Activated T-cell treated with anti-CD3 and anti-CD28 coated beads for 48 hours (primary cell): ENCODE data around the gene KAZN.

Experiments used
- DNase-seq: peaks from one replicate; pipeline ENCODE4 v3.0.0-alpha.2; 2020; ENCODE audit warnings: low read depth

Gene KAZN

GRCh38 chr1:14795589-14795988 is 197.1 kb downstream of the KAZN start:
- no peak for DNase-seq

DNA sequence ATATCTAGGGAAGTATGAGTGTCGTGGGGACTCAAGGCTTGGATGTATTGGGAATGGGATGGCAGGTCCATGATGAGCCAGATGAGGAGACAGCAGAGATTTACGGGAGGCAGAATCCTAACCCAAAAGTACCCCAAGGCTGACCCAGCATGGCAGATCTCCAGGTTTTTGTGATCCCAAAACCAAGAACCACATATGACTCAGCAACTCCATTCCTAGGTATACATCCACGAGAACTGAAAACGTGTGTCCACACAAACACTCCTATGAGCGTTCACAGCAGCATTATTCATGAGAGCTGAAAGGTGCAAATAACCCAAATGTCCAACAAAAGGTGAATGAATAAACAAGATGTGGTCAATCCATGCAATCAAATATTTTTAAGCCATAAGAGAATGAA is 201.5 kb downstream of the KAZN start:
- DNase-seq, result no peak

DNA sequence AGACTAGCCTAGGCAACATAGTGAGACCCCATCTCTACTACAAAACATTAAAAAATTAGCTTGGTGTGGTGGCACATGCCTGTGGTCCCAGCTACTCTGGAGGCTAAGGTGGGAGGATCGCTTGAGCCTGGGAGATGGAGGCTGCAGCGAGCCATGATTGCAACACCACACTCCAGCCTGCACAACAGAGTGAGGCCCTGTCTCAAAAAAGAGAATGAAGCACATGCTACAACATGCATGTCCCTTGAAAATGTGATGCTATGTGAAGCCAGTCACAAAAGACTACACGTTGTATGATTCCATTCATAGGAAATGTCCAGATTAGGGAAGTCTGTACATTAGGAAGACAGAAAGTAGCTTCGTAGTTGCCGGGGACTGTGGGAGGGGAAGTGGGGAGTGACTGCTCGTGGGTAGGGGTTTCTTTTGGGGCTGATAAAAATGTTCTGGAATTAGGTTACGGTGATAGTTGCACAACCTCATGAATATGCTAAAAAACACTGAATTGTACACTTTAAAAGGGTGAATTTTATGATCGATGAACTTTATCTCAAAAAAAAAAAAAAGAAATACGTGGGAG is 202.1 kb downstream of the KAZN start:
- no peak for DNase-seq

DNA sequence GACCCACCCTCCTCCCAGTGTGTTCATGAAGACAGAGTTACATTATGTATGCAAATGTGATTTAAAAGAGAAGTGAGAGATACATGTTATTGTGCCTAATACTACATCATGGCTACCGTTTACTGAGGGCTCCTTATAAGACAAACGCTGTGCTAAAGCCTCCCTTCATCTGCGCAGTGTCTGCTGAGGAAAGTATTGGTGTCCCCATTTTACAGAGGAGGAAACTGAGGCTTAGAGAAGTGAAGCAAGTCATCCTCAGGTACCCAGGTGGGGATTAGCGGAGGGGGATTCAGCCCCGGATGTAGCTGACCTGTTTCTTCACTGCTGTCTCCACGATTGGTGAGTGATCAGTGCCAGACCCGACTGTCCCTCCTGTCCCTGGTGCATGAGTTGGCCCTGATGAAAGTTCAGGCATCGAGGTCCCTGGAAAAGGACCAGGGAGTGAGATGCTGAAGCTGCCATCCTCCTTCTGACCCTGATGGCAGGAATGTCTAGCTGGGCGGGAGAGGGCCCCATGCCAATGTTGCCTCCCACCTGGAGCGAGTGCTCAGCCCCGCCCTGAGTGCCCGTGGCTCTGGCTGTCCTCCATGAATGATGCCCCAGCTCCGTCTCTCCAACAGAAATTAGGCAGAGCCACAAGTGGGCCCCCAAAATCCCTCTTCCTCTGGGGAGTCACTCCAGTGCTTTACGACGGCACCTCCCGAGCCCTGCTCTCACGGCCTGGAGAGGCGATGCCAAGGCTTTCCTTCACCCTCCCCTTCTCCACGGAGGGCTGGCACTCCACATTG is 204.7 kb downstream of the KAZN start:
- DNase-seq, result no peak

DNA sequence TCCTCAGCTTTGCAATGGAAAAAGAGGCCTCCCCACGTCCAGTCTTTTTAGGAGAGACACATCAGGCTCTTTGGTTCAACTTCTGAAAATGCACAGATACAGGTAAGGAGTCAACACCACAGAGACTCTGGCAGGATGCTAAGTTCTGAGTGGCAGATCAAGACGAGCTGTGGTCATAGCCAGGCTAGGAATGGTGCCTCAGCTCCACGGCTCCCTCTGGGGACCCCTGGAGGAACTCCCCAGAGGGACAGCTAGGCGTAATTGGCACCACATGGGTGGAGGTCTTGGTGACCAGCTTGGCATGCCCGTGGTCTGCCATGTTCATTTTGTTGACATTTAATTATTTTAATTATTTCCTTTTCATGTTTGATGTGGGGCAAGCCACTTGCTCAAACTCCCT is 206.1 kb downstream of the KAZN start:
- no peak for DNase-seq

DNA sequence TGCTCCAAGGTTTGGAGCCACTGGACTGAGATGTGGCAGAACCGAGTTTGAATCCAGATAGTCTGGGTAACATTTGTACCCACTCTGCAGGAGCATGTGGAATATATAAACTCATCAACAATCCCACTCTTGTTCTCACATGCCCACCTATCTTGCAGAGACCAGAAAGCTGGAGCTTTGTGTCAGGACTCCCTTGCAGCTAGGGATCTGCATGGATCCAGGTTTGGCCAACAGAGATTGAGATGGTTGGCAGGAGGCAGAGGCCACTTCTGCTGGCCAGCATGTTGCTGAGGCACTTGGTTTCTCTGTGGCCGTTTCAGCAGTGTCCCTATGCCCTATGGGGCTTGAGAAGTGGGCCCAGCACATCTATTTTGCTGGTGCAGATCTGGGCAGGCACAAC is 208.3 kb downstream of the KAZN start:
- no peak for DNase-seq

DNA sequence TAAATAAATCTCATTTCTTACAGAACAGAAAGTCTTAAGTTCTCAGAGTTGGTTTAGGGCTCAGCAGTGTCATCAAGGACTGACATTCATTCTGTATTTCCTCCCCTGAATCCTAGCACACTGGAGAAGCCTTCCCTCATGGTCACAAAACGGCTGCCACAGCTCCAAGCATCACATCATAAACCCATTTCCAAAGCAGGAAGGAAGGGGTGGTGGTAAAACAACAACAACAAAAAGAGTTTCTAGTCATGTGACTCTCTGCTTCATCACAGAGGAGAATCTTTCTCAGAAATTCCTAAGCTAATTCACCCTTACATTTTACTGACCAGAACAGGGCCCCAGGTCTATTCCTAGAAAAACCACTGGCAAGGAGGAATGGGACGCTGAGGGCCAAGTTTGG is 210.3 kb downstream of the KAZN start:
- DNase-seq, result no peak

DNA sequence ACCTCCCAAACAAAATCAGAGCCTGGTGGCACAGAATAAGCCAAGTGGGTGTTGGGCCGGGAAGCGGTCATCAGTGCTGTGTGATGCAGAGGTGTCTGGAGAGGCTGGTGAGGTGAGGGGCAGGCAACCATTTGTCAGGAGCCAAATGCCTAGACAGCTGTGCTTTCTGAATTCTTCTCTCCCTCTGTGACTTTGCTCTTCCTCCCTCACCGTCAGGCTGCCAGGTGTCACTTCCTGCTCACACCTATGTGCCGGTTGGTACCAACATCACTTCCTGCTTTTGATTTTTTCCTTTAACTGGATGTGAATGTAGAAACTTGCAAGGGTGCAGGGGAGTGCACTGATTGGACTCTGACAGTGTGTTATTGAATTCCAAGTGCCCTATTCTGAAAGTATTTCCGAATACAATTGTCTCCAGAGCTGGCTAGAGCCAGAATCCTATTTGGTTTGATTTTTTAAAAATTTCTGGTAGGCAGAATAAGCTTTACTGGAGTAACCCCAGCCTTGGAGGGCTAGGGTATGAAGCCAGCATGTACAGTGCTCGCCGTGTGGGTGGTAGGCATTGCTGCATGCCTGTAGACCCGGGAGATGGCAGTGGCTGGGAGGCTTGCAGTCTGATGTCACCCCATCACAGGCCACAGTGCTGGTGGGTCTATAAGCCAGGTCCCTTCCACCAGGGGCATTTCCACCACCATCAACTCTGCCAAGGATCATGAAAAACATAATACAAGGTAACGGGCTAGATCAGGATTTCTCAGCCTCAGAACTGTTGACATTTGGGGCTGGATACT is 210.9 kb downstream of the KAZN start:
- DNase-seq, result no peak

DNA sequence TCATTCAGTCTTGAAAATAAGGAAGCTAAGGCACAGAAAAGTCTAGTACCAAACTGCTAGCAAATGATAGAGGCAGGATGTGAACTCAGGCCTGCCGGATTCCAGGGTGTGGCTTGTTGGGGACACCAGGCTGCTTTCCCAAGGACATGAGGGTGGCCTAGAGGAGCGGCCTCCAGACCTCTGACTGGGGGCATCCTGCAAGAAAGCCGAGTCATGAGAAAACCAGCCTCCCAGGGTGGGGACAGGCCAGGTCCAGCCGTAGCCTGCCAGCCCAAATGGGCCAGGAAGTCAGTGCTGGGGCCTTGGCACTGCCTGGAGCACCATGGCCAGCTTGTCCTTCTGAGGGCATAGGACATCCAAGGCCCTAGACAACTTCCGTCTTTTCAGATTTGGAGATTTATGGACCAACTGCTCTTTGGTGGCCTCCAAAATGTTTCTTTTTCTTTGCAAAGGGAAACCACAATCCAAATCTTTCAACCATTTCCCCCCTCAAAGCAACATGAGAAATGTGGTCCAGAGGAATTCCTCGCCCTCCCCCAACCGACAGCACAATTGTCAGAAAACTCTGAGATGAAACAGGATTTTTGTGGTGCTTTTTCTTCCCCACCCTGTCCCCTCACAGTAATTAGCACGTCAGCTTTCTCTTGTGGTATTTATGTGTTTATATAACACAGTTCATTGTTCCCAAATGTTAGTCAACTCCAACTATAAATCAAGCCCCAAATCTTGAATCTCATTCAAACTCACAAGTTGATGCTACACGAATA is 212.3 kb downstream of the KAZN start:
- no peak for DNase-seq

GRCh38 chr1:14811573-14811972 is 213.1 kb downstream of the KAZN start:
- DNase-seq, result no peak

GRCh38 chr1:14812189-14812588 is 213.7 kb downstream of the KAZN start:
- no peak for DNase-seq

DNA sequence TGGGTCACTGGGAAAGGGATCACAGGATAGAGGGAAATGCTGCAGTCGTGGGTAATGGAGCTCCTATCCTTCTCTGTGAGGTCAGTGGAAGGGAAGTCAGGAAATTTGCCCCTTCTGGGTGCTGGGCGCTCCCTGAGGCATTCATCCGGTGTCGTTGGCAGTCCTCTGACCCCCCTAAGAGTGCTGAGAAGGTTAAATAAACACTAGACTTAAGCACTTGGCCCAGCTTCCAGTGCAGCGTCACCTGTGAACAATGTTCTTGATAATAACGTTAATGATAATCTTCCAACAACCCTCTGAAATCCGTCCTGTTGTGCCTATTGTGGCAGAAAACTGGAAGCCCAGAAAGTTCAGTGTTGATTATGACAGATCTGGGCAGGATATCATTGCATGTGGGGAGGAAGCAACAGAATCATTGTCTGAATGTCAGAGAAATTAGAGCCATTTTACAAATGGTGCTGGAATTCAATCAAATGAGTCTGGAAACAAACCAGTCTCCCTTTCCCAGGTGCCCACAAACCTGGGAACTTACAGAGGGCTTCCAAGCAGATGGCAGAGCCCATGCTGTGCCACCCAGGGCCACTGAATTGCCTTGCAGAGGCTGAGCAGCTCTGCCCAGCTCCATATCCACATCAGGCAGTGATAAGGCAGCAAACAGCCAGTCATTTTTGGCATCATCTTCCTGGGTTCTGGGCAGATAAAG is 216.8 kb downstream of the KAZN start:
- no peak for DNase-seq

- no peak for DNase-seq
Observed at GRCh38 chr1:14817223-14818170, 219.0 kb downstream of the KAZN start.

DNA sequence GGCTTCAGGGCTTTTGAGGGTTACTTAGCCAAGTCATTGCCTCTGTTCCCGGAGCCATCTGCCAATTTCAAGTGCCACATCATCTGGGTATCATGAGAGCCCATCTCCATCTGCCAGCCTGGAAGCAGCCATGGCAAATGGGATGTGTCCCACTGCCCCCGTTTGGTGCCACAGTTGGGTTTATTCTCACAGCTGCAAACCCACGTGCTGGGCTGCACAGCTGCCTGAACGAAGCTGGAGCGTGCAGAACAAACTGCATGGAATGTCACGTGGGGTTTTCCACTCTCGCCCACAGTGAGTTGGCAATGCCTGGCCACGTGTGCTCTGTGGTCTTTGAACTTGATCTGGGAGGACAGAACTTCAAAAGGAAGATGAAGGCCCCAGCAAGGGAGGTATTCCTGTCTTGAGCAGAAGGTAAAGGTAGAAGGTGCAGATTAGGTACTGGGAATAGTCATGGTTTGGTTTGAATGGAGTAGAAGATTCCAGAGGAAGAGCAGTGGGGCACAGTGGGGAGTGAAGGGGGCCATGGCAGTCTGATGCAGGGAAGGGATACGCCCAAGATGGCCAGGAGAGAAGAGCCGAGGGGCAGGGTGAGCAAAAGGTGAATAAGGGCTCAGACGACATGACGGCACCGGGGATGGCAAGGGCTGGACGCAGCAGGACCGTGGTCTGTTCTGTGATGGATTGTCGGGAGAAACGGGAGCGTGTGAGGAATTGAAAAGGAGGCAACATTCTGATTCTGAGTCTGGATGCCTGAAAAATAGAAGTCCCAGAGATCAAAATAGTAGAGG is 222.0 kb downstream of the KAZN start:
- DNase-seq, result no peak

DNA sequence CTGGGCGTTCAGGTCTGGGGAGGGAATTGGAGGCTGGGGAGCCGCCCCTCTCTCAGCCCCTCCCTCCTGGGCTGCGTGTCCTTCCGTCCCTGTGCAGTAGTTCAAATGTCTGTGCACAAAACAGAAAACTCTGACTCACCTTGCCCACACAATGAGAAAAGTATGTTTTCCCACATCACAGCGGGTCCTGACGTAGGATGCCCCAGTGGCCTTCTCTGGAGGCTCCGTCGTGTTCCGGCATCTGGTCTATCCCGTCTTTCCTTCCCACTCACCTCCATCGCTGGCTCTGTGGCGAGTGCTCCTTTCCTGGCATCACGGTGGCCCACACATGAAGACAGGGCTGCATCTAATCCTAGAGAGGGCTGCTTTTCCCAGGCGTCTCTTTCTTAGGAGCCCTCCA is 224.0 kb downstream of the KAZN start:
- no peak for DNase-seq

- no peak for DNase-seq
Observed at GRCh38 chr1:14822996-14823395, 224.5 kb downstream of the KAZN start.

- DNase-seq, result no peak
Observed at GRCh38 chr1:14824314-14824915, 225.9 kb downstream of the KAZN start.

GRCh38 chr1:14825396-14825795 is 226.9 kb downstream of the KAZN start:
- no peak for DNase-seq

GRCh38 chr1:14826172-14826636 is 227.7 kb downstream of the KAZN start:
- DNase-seq, result no peak
